ENCODE data around the gene CEACAM7.

- TF ChIP-seq CTCF (IDR thresholded peaks at IDR 0.05) (no peak), POLR2AphosphoS5 (IDR thresholded peaks at IDR 0.05) (no peak), EP300 (IDR thresholded peaks at IDR 0.05) (no peak)
Measured at GRCh38 chr19:41694831-41695635, 7.0 kb upstream of the CEACAM7 start.

Data from sigmoid colon (tissue), 4 donors.